A673 (cell line): ENCODE results near the gene DNAH14. TPM values are rescaled to one million over a fixed set of nuclear protein-coding genes. Genes with fewer than 3 reads are reported as not detected.
"Not testable (repeated sequence)": the region's sequence is repeated elsewhere in the genome, so short reads cannot be mapped to it uniquely, and the experiment has no call there.

Source experiments
- BruUV-seq: library from RNA; stranded (reverse); fragments of 400-500 nt; replicated peaks from 2 replicates; lab custom pipeline; 2021; lab: Mats Ljungman, UMichigan
- CTCF ChIA-PET: fragments of 300-600 bp; sonication (Branson Sonifier 250); formaldehyde crosslinking; loops from one replicate; lab custom pipeline; 2022; ENCODE audit warnings: antibody characterized with exemption; lab: Charles Lee
- POLR2A ChIA-PET: fragments of 300-600 bp; sonication (Branson Sonifier 250); formaldehyde crosslinking; loops from one replicate; lab custom pipeline; 2022; ENCODE audit warnings: antibody characterized with exemption; ENCODE audit not compliant: low non-redundant PET; lab: Charles Lee
- DNase-seq: peaks from one replicate; pipeline ENCODE4 v3.0.0-alpha.2; 2015; ENCODE audit warnings: low spot score
- H3K27ac ChIP-seq: fragments of 200-600 bp; sonication (generic); 2 replicates; pipeline ENCODE4 v1.5.1; 2016; ENCODE audit warnings: mixed run types, low read depth, mild to moderate bottlenecking, mixed read lengths, antibody characterized with exemption, low read length; ENCODE audit not compliant: poor library complexity, severe bottlenecking
- H3K27me3 ChIP-seq: fragments of 200-600 bp; sonication (generic); replicated peaks from 2 replicates; pipeline ENCODE4 v1.6.1; 2017; ENCODE audit warnings: mixed run types, low read depth, mild to moderate bottlenecking, mixed read lengths, antibody characterized with exemption, low read length; ENCODE audit not compliant: insufficient read depth, poor library complexity
- H3K36me3 ChIP-seq: fragments of 200-600 bp; sonication (generic); 2 replicates; pipeline ENCODE4 v1.6.1; 2016; ENCODE audit warnings: mixed run types, mild to moderate bottlenecking, mixed read lengths, antibody characterized with exemption, low read length; ENCODE audit not compliant: insufficient read depth, poor library complexity, severe bottlenecking
- H3K4me1 ChIP-seq: fragments of 200-600 bp; sonication (generic); 2 replicates; pipeline ENCODE4 v1.6.1; 2017; ENCODE audit warnings: mixed run types, mild to moderate bottlenecking, mixed read lengths, antibody characterized with exemption, low read length; ENCODE audit not compliant: insufficient read depth, poor library complexity, severe bottlenecking
- H3K4me3 ChIP-seq: fragments of 200-600 bp; sonication (generic); 2 replicates; pipeline ENCODE4 v1.5.1; 2016; ENCODE audit warnings: low read depth, mixed run types, mild to moderate bottlenecking, mixed read lengths, low read length; ENCODE audit not compliant: poor library complexity, severe bottlenecking
- H3K9me3 ChIP-seq: fragments of 200-600 bp; sonication (generic); 2 replicates; pipeline ENCODE4 v1.6.1; 2016; ENCODE audit warnings: mixed run types, low read depth, mild to moderate bottlenecking, mixed read lengths, antibody characterized with exemption, low read length; ENCODE audit not compliant: poor library complexity, severe bottlenecking
- CTCF ChIP-seq: fragments of 300-800, 200-600 bp; sonication (generic); conservative IDR thresholded peaks from 2 replicates; pipeline ENCODE4 v1.5.1; 2017; ENCODE audit warnings: low read depth, mild to moderate bottlenecking, antibody characterized with exemption, low read length, moderate library complexity, mixed read lengths
- EZH2 ChIP-seq: fragments of 200-600 bp; sonication (generic); IDR thresholded peaks from 2 replicates; pipeline ENCODE4 v1.6.1; 2017; ENCODE audit warnings: borderline replicate concordance, low read depth, mild to moderate bottlenecking, mixed read lengths, antibody characterized with exemption, low read length; ENCODE audit not compliant: poor library complexity, severe bottlenecking
- intact Hi-C: fragments of 100-400 bp; cut with micrococcal nuclease; formaldehyde crosslinking; loops from one replicate; pipeline ENCODE4 v1.10.0; 2022; ENCODE audit not compliant: unreplicated experiment
- total RNA-seq: library from RNA; stranded (reverse); gene quantifications from 2 replicates; pipeline ENCODE4 v1.2.3, GENCODE V29; 2021

DNAH14 gene
- total RNA-seq, 1 experiment from 2014 or later: 9.9 TPM

GRCh38 chr1:225191199-225191753 is 261.8 kb downstream of the DNAH14 start:
- DNase-seq: no peak
- POLR2A ChIA-PET: no interaction called here
- H3K27me3 ChIP-seq: no peaks in the 10 kb centered on the region
- intact Hi-C loops: no loop called here
- H3K4me1 ChIP-seq: no peaks in the 10 kb centered on the region
- no TSS peak for BruUV-seq
- TF ChIP-seq EZH2 (no peak), CTCF (no peak)
- H3K27ac ChIP-seq: no peak overlapping the region
- CTCF ChIA-PET: no interaction called here
- H3K9me3 ChIP-seq: peaks cover 8% of the 10 kb centered on the region
- no peak overlapping the region for H3K4me3 ChIP-seq
- no peaks in the 10 kb centered on the region for H3K36me3 ChIP-seq

- CTCF ChIA-PET: no interaction called here
- POLR2A ChIA-PET: no interaction called here
- TF ChIP-seq EZH2: no peak
- Histone ChIP-seq H3K27me3 (no peaks in the 10 kb centered on the region), H3K27ac (no peak overlapping the region), H3K4me1 (no peaks in the 10 kb centered on the region), H3K4me3 (no peak overlapping the region), H3K9me3 (no peaks in the 10 kb centered on the region), H3K36me3 (no peaks in the 10 kb centered on the region)
- BruUV-seq: no TSS peak
- intact Hi-C loops: no loop called here
- DNase-seq: no peak
These were observed 272.0 kb downstream of the DNAH14 start for GRCh38 chr1:225201447-225201846.

GRCh38 chr1:225207791-225208190 is 278.3 kb downstream of the DNAH14 start:
- Histone ChIP-seq H3K4me1 (no peaks in the 10 kb centered on the region), H3K9me3 (no peaks in the 10 kb centered on the region), H3K36me3 (no peaks in the 10 kb centered on the region), H3K27me3 (no peaks in the 10 kb centered on the region), H3K27ac (no peak overlapping the region), H3K4me3 (no peak overlapping the region)
- CTCF ChIA-PET: no interaction called here
- no TSS peak for BruUV-seq
- TF ChIP-seq EZH2: no peak
- no peak for TF ChIP-seq CTCF
- intact Hi-C loops: no loop called here
- POLR2A ChIA-PET: no interaction called here
- DNase-seq: no peak

- TF ChIP-seq EZH2: no peak
- intact Hi-C loops: no loop called here
These were observed 279.7 kb downstream of the DNAH14 start for GRCh38 chr1:225209153-225209552.

GRCh38 chr1:225210180-225210579 is 280.7 kb downstream of the DNAH14 start:
- H3K4me1 ChIP-seq, H3K9me3 ChIP-seq, CTCF ChIA-PET, BruUV-seq, POLR2A ChIA-PET, DNase-seq, H3K27ac ChIP-seq, H3K27me3 ChIP-seq, H3K4me3 ChIP-seq, intact Hi-C loops, H3K36me3 ChIP-seq: not testable (repeated sequence)

More at GRCh38 chr1:225209153-225209552, 279.7 kb downstream of the DNAH14 start:
- no TSS peak for BruUV-seq
- DNase-seq: no peak
- H3K27me3 ChIP-seq: no peaks in the 10 kb centered on the region
- ChIA-PET POLR2A (no interaction called here), CTCF (no interaction called here)
- no peaks in the 10 kb centered on the region for H3K36me3 ChIP-seq
- H3K4me3 ChIP-seq: no peak overlapping the region
- no peaks in the 10 kb centered on the region for H3K4me1 ChIP-seq
- H3K27ac ChIP-seq: no peak overlapping the region
- H3K9me3 ChIP-seq: no peaks in the 10 kb centered on the region

GRCh38 chr1:225211694-225212442 is 282.4 kb downstream of the DNAH14 start:
- H3K27me3 ChIP-seq, H3K36me3 ChIP-seq, intact Hi-C loops, H3K27ac ChIP-seq, CTCF ChIA-PET, H3K4me1 ChIP-seq, H3K4me3 ChIP-seq, H3K9me3 ChIP-seq, BruUV-seq, POLR2A ChIA-PET, DNase-seq: not testable (repeated sequence)
